OCI-LY7 (cell line): ENCODE results near the gene SLC4A4.

Source experiments
- EZH2phosphoT487 ChIP-seq: fragments of 200-600 bp; sonication (generic); IDR thresholded peaks from 2 replicates; pipeline ENCODE4 v1.6.1; 2018; ENCODE audit warnings: low read depth, borderline replicate concordance, mild to moderate bottlenecking, mixed run types, antibody characterized with exemption, low read length, moderate library complexity, mixed read lengths
- TF ChIP-seq, protein P1 (sequence below): fragments of 200-600 bp; sonication (generic); conservative IDR thresholded peaks from 2 replicates; pipeline ENCODE4 v1.5.1; 2014; ENCODE audit warnings: mild to moderate bottlenecking, antibody characterized with exemption, low read length, moderate library complexity, mixed read lengths

DNA sequence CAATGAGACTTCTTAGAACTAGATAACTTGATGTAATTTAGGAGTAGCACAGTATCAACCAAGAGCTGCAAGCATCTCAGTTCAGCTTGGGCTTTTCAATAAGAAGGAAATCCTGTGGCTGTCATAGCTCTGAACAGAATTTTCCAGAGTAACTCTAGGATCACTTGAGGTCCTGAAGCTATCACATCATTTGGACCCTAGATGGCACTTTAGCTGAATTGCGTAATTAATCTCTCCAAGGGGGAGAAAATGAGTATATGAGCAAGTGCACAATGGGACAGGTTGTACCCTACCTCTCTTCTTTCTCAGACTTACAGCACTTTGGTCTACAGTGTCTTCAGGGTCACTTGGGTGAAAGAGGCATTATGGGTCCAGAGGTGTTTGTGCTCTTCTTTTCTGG, 45.2 kb downstream of the SLC4A4 start:
- TF ChIP-seq, protein P1, sequence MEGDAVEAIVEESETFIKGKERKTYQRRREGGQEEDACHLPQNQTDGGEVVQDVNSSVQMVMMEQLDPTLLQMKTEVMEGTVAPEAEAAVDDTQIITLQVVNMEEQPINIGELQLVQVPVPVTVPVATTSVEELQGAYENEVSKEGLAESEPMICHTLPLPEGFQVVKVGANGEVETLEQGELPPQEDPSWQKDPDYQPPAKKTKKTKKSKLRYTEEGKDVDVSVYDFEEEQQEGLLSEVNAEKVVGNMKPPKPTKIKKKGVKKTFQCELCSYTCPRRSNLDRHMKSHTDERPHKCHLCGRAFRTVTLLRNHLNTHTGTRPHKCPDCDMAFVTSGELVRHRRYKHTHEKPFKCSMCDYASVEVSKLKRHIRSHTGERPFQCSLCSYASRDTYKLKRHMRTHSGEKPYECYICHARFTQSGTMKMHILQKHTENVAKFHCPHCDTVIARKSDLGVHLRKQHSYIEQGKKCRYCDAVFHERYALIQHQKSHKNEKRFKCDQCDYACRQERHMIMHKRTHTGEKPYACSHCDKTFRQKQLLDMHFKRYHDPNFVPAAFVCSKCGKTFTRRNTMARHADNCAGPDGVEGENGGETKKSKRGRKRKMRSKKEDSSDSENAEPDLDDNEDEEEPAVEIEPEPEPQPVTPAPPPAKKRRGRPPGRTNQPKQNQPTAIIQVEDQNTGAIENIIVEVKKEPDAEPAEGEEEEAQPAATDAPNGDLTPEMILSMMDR: no peak
- no peak for TF ChIP-seq EZH2phosphoT487
